ENCODE data around the gene ENO2. TPM values are rescaled to one million over a fixed set of nuclear protein-coding genes. Genes with fewer than 3 reads are reported as not detected.

Gene ENO2
- total and polyA plus RNA-seq, 8 donors = 9.3 to 50.0 (median 15.5) TPM

GRCh38 chr12:6951551-6952120 is 37.3 kb downstream of the ENO2 start:
- no peak for ATAC-seq
- Histone ChIP-seq H3K9me3 (no peaks in the 10 kb centered on the region), H3K4me1 (peaks cover 5 to 71% of the 10 kb centered on the region in 2 donors), H3K27ac (peak overlapping the region; percentile 82 to 93), H3K36me3 (peaks cover 0 to 30% of the 10 kb centered on the region in 2 donors), H3K4me3 (peak overlapping the region; percentile 23 to 69), H3K27me3 (no peaks in the 10 kb centered on the region)
- TF ChIP-seq CTCF (IDR thresholded peaks at IDR 0.05) = no peak
- intact Hi-C loops (cut with DNase I) = loop anchor here in 1 of 2 donors (10.0 kb wide), 1 partner anchor 163 kb away; no protein-coding TSS in a partner anchor
- DNase-seq = peak in 1 of 4 donors; percentile 38

GRCh38 chr12:6952121-6952862 is 37.9 kb downstream of the ENO2 start:
- ATAC-seq (no peak), DNase-seq (peak in 2 of 4 donors; percentile 32 to 83)
- Histone ChIP-seq H3K36me3 (peaks cover 0 to 36% of the 10 kb centered on the region in 2 donors), H3K9me3 (no peaks in the 10 kb centered on the region), H3K27me3 (no peaks in the 10 kb centered on the region), H3K27ac (peak overlapping the region; percentile 82 to 93), H3K4me1 (peaks cover 5 to 71% of the 10 kb centered on the region in 2 donors), H3K4me3 (peak overlapping the region; percentile 23 to 69)
- intact Hi-C loops (cut with DNase I) = loop anchor here in 1 of 2 donors (10.0 kb wide), 1 partner anchor 163 kb away; no protein-coding TSS in a partner anchor
- TF ChIP-seq CTCF (IDR thresholded peaks at IDR 0.05) = no peak

GRCh38 chr12:6952863-6953441 is 38.6 kb downstream of the ENO2 start:
- H3K4me3 ChIP-seq = peak overlapping the region; percentile 23 to 69
- peak overlapping the region; percentile 82 to 93 for H3K27ac ChIP-seq
- no peak for DNase-seq

GRCh38 chr12:6953442-6954315 is 39.3 kb downstream of the ENO2 start:
- Histone ChIP-seq H3K27me3 (no peaks in the 10 kb centered on the region), H3K27ac (peak overlapping the region; percentile 82 to 93), H3K9me3 (no peaks in the 10 kb centered on the region), H3K36me3 (peaks cover 0 to 49% of the 10 kb centered on the region in 2 donors), H3K4me1 (peaks cover 5 to 74% of the 10 kb centered on the region in 2 donors), H3K4me3 (peak overlapping the region; percentile 23 to 69)
- DNase-seq = peak in 2 of 4 donors; percentile 83 to 90
- intact Hi-C loops (cut with DNase I) = loop anchor here in 1 of 2 donors (10.0 kb wide), 1 partner anchor 161 kb away; no protein-coding TSS in a partner anchor
- TF ChIP-seq CTCF (IDR thresholded peaks at IDR 0.05) = no peak
- peak; percentile 65 for ATAC-seq

More at GRCh38 chr12:6952863-6953441, 38.6 kb downstream of the ENO2 start:
- intact Hi-C loops (cut with DNase I) = loop anchor here in 1 of 2 donors (10.0 kb wide), 1 partner anchor 162 kb away; no protein-coding TSS in a partner anchor
- H3K27me3 ChIP-seq = no peaks in the 10 kb centered on the region
- no peak for ATAC-seq
- no peak for TF ChIP-seq CTCF (IDR thresholded peaks at IDR 0.05)
- peaks cover 0 to 43% of the 10 kb centered on the region in 2 donors for H3K36me3 ChIP-seq
- H3K9me3 ChIP-seq = no peaks in the 10 kb centered on the region
- H3K4me1 ChIP-seq = peaks cover 5 to 74% of the 10 kb centered on the region in 2 donors

Data from left lung (tissue), 10 donors.